HG03354 (cell line): ENCODE measurements around the gene INTS6.

Experiments
- ATAC-seq: cut with Tn5 transposase; IDR thresholded peaks from one replicate; pipeline ENCODE4 v1.9.1; 2021; ENCODE audit warnings: mild to moderate bottlenecking; ENCODE audit not compliant: unreplicated experiment, poor library complexity, severe bottlenecking

INTS6 gene

GRCh38 chr13:51349016-51349415 lies 103.8 kb downstream of the INTS6 start:
- no peak for ATAC-seq

- ATAC-seq = no peak
Measured at GRCh38 chr13:51348069-51348967, 104.5 kb downstream of the INTS6 start.

DNA sequence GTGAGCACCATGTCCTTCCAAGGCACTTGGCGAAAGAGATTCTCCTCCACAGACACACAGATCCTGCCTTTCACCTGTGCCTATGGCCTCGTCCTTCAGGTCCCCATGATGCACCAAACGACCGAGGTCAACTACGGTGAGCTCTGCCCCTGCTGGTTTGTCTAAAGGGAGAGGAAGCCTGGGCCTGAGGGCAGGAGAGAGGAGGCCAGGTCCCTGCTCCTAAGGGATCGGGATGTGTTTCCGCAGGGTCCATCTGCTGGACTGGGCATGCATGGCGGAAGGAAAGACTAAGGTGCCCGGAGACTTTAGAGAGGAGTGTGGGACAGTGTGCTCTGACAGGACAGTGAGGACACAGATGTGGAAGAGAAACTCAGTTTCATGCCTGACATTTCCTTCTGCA lies 105.7 kb downstream of the INTS6 start:
- ATAC-seq = no peak

DNA sequence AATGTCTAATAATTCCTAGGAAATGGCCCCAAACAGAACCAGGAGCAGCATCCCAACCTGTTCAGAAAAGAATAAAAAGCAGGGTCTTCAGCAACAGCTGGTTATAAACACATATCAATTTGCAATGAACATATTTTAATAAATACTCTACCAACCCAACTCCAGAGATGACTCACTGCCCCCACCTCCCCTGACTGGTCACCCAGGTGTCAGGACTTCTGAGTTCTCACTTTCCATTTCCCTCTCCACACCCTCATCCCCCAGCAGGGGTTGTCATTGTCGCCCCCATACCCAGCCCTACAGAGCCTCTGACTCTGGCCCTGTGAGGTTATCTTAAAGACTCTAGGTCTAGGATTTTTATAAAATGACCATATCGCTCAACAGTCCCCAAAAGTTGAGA lies 106.4 kb downstream of the INTS6 start:
- peak; percentile 68 for ATAC-seq

DNA sequence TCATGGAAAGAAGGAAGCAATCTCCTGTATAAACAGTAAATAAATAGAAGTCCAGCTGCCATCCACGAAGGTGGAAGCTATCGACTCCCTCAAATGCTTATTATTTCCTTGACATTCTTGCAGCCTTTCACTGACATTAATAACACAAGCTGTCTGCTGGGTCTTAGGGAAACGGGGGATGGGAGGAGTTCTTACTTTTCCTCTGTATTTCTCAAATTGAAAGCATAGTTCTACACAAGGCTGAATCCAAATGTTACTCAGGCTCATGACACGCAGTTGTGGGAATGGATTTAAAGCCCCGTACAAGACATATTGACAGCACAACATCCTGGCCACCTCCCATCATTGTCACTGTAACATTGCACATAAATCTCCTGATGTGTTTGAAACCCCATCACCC lies 109.4 kb downstream of the INTS6 start:
- ATAC-seq = no peak

DNA sequence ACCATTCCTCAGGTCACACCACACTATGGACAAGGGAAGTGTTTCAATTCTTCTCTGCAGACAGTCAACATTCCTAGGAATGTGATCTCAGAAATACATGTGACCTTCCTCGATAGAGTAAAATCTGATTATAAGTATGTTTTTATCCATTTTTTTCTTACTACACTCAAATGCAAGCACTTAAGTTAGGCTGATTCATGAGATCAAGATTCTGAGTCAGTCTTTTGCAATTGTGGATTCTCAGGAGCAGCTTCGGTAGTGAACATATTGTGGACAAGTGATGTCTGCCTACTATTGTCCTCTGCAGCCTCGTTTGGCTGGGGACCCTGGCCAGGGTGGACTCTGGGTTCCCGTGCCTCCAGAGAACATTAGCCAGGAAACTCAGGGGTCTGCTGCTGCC lies 110.1 kb downstream of the INTS6 start:
- ATAC-seq = no peak

GRCh38 chr13:51341791-51342190 lies 111.0 kb downstream of the INTS6 start:
- ATAC-seq = no peak

DNA sequence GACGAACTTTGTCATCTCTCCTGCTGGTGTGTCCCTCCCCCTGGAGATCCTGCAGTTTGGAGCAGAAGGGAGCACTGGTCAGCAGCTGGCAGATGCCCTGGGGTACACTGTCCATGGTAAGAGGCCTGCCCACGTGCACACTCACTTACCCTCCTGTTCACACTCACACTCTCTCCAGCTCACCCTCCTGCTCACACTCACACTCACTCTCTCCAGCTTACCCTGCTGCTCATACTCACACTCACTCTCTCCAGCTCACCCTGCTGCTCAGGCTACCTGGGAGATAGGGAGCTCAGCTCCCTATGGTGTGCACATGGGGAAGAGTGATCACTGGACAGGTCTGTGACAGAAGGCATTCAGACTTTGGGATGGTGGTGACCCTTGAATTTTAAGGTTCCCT lies 111.6 kb downstream of the INTS6 start:
- no peak for ATAC-seq

GRCh38 chr13:51339952-51340732 lies 112.7 kb downstream of the INTS6 start:
- ATAC-seq = no peak

DNA sequence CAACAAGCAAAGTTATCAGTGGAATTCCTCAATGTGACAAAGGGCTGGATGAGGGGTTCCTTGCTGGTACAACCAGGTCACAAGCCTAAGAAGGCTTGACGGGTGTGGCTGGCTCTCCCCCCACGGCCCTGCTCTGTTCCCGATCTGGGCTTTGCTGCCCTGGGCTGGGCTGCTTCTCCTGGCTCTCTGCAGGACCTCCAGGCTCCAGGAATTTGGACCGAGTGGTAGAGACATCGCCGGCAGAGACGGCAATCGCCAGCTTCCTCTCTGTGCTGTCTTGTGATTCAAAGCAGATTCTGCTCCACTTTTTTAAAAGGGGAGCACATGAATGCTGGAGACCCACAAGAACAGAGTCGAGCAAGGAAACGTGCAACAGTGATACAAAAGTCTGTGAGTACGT lies 113.5 kb downstream of the INTS6 start, which contains the start of gene SERPINE3:
TSS of gene SERPINE3 (plus strand) at position 338 of the 400 bp plus-strand sequence. CDS start 1,401 bp downstream, outside the sequence.
- ATAC-seq = no peak

GRCh38 chr13:51336746-51337145 lies 116.1 kb downstream of the INTS6 start:
- no peak for ATAC-seq

DNA sequence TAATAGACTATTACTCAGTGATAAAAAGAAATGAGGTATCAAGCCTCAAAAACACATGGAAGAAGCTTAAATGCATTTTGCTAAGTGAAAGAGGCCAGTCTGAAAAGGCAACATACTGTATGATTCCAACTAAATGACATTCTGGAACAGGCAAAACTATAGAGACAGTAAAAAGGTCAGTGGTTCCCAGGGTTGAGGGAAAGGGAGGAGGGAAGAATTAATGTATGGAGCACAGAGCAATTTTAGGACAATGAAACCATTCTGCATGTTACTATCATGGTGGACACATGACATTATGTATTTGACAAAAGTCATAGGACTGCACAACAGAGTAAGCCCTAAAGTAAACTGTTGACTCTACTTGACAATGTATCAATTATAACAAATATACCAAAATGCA lies 119.0 kb downstream of the INTS6 start:
- ATAC-seq = no peak

DNA sequence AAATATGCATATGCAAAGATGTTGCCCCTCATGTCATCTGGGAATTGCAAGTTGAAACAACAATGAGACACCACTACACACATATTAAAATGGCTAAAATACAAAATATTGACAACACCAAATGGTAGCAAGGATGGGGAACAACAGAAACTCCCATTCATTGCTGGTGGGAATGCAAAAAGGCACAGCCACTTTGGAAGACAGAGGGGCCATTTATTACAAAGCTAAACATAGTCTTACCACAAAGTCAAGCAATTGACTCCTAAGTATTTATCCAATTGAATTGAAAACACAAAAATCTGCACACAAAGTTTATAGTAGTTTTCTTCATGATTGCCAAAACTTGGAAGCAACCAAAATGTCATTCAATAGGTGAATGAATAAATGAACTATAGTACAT lies 119.4 kb downstream of the INTS6 start:
- no peak for ATAC-seq

DNA sequence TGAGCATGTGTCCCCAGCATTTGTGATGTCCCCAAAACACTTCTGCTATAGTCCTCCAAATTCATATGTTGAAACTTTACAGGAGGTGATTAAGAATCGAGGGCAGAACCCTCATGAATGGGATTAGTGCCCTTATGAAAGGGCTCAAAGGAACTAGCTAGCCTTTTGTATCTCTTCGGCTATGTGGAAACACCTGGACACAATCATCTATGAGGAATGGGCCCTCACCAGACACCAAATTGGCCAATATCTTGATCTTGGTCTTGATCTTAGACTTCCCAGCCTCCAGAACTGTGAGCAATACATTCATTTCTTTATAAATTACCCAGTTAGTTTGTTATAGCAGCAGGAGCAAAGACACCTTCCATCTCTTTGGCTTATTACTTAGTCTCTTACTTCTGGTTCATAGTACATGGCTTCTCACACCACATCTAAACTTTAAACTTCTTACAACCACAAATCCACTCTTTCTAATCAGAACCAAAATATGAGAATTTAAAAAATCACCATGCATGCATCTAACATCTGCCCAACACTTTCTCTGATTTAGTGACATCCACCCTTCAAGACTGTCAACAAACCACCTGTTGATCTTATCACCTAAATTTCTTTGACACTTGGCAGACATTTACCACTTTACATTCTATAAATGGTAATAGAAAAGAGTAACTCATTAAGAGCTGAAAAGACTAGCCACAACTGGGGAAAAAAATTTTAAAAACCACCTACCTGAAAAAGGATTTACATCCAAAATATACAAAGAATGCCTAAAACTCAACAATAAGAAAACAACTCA lies 120.1 kb downstream of the INTS6 start:
- ATAC-seq = no peak

- peak; percentile 54 for ATAC-seq
Measured at GRCh38 chr13:51331354-51331861, 121.4 kb downstream of the INTS6 start.

GRCh38 chr13:51330791-51331190 lies 122.0 kb downstream of the INTS6 start:
- ATAC-seq = no peak

GRCh38 chr13:51329606-51330005 lies 123.2 kb downstream of the INTS6 start:
- ATAC-seq = no peak

GRCh38 chr13:51328488-51328887 lies 124.3 kb downstream of the INTS6 start:
- ATAC-seq = no peak

- ATAC-seq = no peak
Measured at GRCh38 chr13:51327961-51328360, 124.9 kb downstream of the INTS6 start.

GRCh38 chr13:51326777-51327176 lies 126.1 kb downstream of the INTS6 start:
- ATAC-seq = no peak
